ENCODE data around the gene OBSCN.

Gene OBSCN

DNA sequence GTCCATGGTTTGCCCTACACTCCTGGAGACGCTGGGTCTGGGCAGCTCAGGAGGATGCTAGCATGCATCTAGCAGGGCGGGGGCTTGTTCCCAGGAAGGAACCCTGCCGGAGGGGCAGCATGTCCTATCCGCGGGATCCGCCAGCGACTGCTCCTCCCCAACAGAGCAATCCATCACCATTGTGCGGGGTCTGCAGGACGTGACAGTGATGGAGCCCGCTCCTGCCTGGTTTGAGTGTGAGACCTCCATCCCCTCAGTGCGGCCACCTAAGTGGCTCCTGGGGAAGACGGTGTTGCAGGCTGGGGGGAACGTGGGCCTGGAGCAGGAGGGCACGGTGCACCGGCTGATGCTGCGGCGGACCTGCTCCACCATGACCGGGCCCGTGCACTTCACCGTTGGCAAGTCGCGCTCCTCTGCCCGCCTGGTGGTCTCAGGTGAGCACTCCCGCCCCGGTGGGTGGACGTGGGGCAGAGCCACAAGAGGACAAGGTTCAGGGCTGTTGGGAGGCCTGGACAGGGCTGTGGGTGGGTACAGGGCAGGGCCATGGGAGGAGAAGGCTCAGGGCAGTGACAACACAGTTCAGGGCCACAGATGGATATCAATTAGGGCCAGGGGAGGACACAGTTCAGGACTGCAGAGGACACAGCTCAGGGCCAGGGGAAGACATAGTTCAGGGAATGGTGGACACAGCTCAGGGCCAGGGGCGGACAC is 71.3 kb downstream of the OBSCN start:
- Histone ChIP-seq H3K4me1 (ENCODE audit: control insufficient read depth, insufficient read depth, low read length) (peaks cover 6% of the 10 kb centered on the region), H3K36me3 (ENCODE audit: control insufficient read depth, insufficient read depth, low read length) (no peaks in the 10 kb centered on the region), H3K9ac (ENCODE audit: low read length) (no peak overlapping the region), H3K4me3 (ENCODE audit: low read length) (no peak overlapping the region), H3K27ac (ENCODE audit: low read depth, low read length) (no peak overlapping the region), H3K27me3 (ENCODE audit: control insufficient read depth, insufficient read depth, low read length) (peaks cover 3% of the 10 kb centered on the region)

DNA sequence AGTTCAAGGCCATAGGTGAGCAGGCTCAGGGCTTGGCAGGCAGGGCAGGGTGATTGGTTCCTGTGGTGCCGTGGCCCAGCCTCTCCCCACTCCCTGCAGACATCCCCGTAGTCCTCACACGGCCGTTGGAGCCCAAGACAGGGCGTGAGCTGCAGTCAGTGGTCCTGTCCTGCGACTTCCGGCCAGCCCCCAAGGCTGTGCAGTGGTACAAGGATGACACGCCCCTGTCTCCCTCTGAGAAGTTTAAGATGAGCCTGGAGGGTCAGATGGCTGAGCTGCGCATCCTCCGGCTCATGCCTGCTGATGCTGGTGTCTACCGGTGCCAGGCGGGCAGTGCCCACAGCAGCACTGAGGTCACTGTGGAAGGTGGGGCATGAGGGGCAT is 71.9 kb downstream of the OBSCN start:
- no peaks in the 10 kb centered on the region for H3K36me3 ChIP-seq (ENCODE audit: control insufficient read depth, insufficient read depth, low read length)

DNA sequence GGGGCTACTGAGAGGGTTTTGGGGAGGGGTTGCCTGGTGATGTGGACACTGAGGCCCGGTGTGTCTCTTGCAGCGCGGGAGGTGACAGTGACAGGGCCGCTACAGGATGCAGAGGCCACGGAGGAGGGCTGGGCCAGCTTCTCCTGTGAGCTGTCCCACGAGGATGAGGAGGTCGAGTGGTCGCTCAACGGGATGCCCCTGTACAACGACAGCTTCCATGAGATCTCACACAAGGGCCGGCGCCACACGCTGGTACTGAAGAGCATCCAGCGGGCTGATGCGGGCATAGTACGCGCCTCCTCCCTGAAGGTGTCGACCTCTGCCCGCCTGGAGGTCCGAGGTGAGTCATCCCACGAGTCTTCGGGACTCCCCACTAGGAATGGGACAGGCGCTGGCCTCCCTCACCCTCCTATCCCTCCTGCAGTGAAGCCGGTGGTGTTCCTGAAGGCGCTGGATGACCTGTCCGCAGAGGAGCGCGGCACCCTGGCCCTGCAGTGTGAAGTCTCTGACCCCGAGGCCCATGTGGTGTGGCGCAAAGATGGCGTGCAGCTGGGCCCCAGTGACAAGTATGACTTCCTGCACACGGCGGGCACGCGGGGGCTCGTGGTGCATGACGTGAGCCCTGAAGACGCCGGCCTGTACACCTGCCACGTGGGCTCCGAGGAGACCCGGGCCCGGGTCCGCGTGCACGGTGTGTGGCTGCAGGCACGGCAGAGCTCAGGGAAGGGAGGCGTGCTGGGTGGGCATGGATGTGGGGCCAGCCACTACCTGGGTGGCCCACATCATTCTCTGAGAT is 72.5 kb downstream of the OBSCN start:
- Histone ChIP-seq H3K27me3 (ENCODE audit: control insufficient read depth, insufficient read depth, low read length) (no peaks in the 10 kb centered on the region), H3K4me3 (ENCODE audit: low read length) (no peak overlapping the region), H3K36me3 (ENCODE audit: control insufficient read depth, insufficient read depth, low read length) (no peaks in the 10 kb centered on the region), H3K27ac (ENCODE audit: low read depth, low read length) (no peak overlapping the region), H3K9ac (ENCODE audit: low read length) (no peak overlapping the region), H3K4me1 (ENCODE audit: control insufficient read depth, insufficient read depth, low read length) (peaks cover 3% of the 10 kb centered on the region)

More for the DNA sequence above, 71.9 kb downstream of the OBSCN start:
- Histone ChIP-seq H3K27ac (ENCODE audit: low read depth, low read length) (no peak overlapping the region), H3K27me3 (ENCODE audit: control insufficient read depth, insufficient read depth, low read length) (peaks cover 3% of the 10 kb centered on the region), H3K4me1 (ENCODE audit: control insufficient read depth, insufficient read depth, low read length) (peaks cover 6% of the 10 kb centered on the region), H3K9ac (ENCODE audit: low read length) (no peak overlapping the region), H3K4me3 (ENCODE audit: low read length) (no peak overlapping the region)

DNA sequence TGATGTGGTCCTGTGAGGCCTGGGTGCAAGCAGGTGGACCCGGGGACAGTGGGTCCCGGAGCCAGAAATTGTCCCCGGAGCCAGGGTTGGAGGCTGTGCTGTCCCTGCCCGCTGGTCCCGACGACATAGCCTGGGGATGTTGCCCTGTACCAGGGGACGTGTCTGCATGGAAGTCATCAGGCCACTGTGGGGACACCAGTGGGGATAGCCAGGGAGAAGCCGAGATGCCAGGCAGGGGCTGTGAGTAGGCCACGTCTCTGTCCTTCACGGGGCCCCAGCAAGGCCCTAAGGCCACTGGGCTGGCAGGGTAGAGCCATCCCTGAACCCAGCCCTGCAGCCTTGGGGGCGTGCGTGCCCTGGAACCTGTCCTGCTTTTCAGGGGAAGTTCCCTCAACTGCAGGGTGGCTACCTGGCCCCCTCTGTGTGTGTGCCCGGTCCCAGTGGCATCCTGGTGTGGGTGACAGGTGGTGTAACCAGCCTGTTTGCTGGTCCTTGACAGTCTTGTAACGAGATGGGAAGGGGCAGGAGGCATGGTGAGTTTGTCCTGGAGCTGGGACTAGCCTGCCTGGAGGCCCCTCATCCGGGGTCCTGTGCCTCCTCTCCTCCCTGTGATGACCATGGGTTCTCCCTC is 73.2 kb downstream of the OBSCN start:
- peaks cover 2% of the 10 kb centered on the region for H3K4me1 ChIP-seq (ENCODE audit: control insufficient read depth, insufficient read depth, low read length)
- no peaks in the 10 kb centered on the region for H3K27me3 ChIP-seq (ENCODE audit: control insufficient read depth, insufficient read depth, low read length)
- H3K4me3 ChIP-seq (ENCODE audit: low read length): no peak overlapping the region
- no peaks in the 10 kb centered on the region for H3K36me3 ChIP-seq (ENCODE audit: control insufficient read depth, insufficient read depth, low read length)
- no peak overlapping the region for H3K9ac ChIP-seq (ENCODE audit: low read length)
- no peak overlapping the region for H3K27ac ChIP-seq (ENCODE audit: low read depth, low read length)

DNA sequence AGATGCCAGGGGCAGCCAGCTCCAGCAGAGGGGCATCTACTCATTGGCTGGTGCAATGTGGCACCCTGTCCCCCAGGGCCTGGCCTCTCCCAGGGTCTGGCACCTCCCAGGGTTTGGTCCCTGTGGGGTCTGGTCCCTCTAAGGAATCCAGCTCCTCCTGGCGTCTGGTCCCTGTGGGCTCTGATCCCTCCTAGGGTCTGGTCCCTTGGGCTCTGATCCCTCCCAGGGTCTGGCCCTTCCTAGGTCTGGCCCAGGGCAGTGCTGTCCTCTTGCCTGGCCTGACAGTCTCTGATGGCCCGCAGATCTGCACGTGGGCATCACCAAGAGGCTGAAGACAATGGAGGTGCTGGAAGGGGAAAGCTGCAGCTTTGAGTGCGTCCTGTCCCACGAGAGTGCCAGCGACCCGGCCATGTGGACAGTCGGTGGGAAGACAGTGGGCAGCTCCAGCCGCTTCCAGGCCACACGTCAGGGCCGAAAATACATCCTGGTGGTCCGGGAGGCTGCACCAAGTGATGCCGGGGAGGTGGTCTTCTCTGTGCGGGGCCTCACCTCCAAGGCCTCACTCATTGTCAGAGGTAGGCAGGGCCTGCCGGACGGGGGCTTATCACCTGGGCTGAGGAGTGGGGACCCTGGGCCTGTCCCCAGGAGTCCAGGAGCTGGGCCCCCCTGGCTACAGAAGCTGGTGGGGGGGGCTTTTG is 73.9 kb downstream of the OBSCN start:
- H3K27me3 ChIP-seq (ENCODE audit: control insufficient read depth, insufficient read depth, low read length): no peaks in the 10 kb centered on the region
- H3K4me3 ChIP-seq (ENCODE audit: low read length): no peak overlapping the region
- H3K9ac ChIP-seq (ENCODE audit: low read length): no peak overlapping the region
- H3K27ac ChIP-seq (ENCODE audit: low read depth, low read length): no peak overlapping the region
- no peaks in the 10 kb centered on the region for H3K36me3 ChIP-seq (ENCODE audit: control insufficient read depth, insufficient read depth, low read length)
- no peaks in the 10 kb centered on the region for H3K4me1 ChIP-seq (ENCODE audit: control insufficient read depth, insufficient read depth, low read length)

DNA sequence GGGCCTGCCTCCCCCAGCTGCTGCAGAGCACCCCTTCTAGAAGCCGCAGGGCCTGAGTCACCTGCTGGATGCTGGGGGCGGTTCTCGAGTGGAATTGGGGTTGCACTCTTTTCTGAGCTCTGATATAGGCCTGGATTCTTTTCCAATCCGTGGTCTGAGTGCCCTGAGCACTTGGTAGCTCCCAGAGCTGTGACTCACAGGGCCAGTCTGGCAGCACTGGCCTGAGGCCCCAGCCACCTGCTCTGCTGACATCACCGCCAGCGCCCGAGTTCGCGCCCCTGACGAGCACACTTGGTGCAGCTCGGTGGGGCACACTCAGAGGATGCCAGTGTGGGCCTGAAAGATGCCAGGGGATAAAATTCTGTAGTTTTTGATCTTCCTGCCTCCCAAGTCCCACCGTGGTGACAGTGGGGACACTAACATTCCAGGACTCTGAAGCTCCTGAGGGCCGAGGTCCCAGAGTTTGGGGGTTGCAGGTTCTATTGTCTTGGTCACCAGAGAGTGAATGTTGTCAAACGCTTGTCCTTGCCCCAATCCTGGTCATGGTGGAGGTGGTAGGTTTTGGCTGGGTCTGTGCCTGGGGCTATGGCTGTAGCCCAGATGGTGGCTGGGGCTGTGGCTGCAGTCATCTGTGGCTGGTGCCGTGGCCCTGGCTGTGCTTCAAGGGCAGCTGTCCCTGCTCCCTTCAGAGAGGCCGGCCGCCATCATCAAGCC is 74.6 kb downstream of the OBSCN start:
- Histone ChIP-seq H3K36me3 (ENCODE audit: control insufficient read depth, insufficient read depth, low read length) (no peaks in the 10 kb centered on the region), H3K27me3 (ENCODE audit: control insufficient read depth, insufficient read depth, low read length) (no peaks in the 10 kb centered on the region), H3K4me3 (ENCODE audit: low read length) (no peak overlapping the region), H3K4me1 (ENCODE audit: control insufficient read depth, insufficient read depth, low read length) (no peaks in the 10 kb centered on the region), H3K27ac (ENCODE audit: low read depth, low read length) (no peak overlapping the region), H3K9ac (ENCODE audit: low read length) (no peak overlapping the region)

DNA sequence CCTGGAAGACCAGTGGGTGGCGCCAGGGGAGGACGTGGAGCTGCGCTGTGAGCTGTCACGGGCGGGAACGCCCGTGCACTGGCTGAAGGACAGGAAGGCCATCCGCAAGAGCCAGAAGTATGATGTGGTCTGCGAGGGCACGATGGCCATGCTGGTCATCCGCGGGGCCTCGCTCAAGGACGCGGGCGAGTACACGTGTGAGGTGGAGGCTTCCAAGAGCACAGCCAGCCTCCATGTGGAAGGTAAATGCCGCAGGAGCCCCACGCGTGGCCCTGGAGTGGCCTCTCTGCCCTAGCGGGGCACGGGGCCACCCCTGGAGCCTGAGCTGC is 75.2 kb downstream of the OBSCN start:
- Histone ChIP-seq H3K36me3 (ENCODE audit: control insufficient read depth, insufficient read depth, low read length) (no peaks in the 10 kb centered on the region), H3K4me3 (ENCODE audit: low read length) (no peak overlapping the region), H3K27me3 (ENCODE audit: control insufficient read depth, insufficient read depth, low read length) (no peaks in the 10 kb centered on the region), H3K27ac (ENCODE audit: low read depth, low read length) (no peak overlapping the region), H3K9ac (ENCODE audit: low read length) (no peak overlapping the region), H3K4me1 (ENCODE audit: control insufficient read depth, insufficient read depth, low read length) (no peaks in the 10 kb centered on the region)

DNA sequence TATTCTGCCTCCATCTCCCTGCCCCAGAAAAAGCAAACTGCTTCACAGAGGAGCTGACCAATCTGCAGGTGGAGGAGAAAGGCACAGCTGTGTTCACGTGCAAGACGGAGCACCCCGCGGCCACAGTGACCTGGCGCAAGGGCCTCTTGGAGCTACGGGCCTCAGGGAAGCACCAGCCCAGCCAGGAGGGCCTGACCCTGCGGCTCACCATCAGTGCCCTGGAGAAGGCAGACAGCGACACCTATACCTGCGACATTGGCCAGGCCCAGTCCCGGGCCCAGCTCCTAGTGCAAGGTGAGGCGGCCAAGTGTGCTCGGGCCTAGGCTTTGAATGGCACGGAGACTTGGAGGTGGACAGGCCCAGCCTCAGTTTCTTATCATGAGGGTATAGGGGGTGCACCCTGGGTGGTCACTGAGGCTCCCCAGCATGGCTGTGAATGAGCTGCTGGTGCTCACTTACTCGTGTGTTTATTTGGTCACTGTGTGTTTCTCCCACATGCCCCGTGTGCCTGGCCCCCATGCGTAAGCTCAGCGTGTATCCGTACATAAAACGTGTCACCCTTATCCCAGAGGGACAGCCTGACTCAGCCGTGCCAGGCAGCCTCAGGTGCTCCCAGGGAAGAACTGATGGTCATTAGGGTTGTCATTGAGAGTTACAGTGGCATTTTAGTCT is 75.8 kb downstream of the OBSCN start:
- Histone ChIP-seq H3K9ac (ENCODE audit: low read length) (no peak overlapping the region), H3K36me3 (ENCODE audit: control insufficient read depth, insufficient read depth, low read length) (no peaks in the 10 kb centered on the region), H3K27ac (ENCODE audit: low read depth, low read length) (no peak overlapping the region), H3K27me3 (ENCODE audit: control insufficient read depth, insufficient read depth, low read length) (no peaks in the 10 kb centered on the region), H3K4me3 (ENCODE audit: low read length) (no peak overlapping the region), H3K4me1 (ENCODE audit: control insufficient read depth, insufficient read depth, low read length) (no peaks in the 10 kb centered on the region)

DNA sequence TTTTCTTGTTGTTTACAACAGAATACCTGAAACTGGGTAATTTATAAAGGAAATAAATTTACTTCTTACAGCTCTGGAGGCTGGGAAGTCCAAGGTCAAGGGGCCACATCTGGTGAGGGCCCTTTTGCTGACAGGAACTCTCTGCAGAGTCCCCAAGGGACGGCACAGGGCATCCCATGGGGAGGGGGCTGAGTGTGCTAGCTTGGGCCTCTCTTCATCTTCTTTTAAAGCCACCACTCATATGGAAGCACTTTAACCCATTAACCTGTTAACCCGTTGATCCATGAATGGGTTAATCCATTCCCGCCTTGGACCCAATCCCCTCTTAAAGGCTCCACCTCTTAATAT is 76.3 kb downstream of the OBSCN start:
- Histone ChIP-seq H3K9ac (ENCODE audit: low read length) (no peak overlapping the region), H3K36me3 (ENCODE audit: control insufficient read depth, insufficient read depth, low read length) (no peaks in the 10 kb centered on the region), H3K4me1 (ENCODE audit: control insufficient read depth, insufficient read depth, low read length) (no peaks in the 10 kb centered on the region), H3K27ac (ENCODE audit: low read depth, low read length) (no peak overlapping the region), H3K27me3 (ENCODE audit: control insufficient read depth, insufficient read depth, low read length) (no peaks in the 10 kb centered on the region), H3K4me3 (ENCODE audit: low read length) (no peak overlapping the region)

DNA sequence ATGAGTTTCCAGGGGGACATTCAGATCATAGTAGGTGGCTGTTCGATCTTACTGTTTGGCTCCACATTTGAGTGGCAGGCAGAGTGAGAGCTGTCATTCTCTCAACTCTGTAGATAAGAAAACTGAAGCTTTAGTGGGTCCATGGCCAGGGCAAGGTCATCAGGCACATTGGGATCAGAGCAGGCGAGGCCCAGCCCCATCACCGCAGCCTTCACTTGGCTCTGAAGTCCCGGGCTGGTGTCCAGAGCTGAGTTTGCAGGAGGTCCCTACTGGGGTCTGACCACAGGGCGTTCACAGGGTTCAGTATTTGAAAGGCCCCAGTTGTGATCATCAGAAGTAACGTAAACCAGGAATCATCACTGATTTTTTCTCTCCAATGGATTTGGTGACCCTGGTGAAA is 76.7 kb downstream of the OBSCN start:
- Histone ChIP-seq H3K9ac (ENCODE audit: low read length) (no peak overlapping the region), H3K36me3 (ENCODE audit: control insufficient read depth, insufficient read depth, low read length) (no peaks in the 10 kb centered on the region), H3K27me3 (ENCODE audit: control insufficient read depth, insufficient read depth, low read length) (no peaks in the 10 kb centered on the region), H3K4me1 (ENCODE audit: control insufficient read depth, insufficient read depth, low read length) (no peaks in the 10 kb centered on the region), H3K27ac (ENCODE audit: low read depth, low read length) (no peak overlapping the region), H3K4me3 (ENCODE audit: low read length) (no peak overlapping the region)

DNA sequence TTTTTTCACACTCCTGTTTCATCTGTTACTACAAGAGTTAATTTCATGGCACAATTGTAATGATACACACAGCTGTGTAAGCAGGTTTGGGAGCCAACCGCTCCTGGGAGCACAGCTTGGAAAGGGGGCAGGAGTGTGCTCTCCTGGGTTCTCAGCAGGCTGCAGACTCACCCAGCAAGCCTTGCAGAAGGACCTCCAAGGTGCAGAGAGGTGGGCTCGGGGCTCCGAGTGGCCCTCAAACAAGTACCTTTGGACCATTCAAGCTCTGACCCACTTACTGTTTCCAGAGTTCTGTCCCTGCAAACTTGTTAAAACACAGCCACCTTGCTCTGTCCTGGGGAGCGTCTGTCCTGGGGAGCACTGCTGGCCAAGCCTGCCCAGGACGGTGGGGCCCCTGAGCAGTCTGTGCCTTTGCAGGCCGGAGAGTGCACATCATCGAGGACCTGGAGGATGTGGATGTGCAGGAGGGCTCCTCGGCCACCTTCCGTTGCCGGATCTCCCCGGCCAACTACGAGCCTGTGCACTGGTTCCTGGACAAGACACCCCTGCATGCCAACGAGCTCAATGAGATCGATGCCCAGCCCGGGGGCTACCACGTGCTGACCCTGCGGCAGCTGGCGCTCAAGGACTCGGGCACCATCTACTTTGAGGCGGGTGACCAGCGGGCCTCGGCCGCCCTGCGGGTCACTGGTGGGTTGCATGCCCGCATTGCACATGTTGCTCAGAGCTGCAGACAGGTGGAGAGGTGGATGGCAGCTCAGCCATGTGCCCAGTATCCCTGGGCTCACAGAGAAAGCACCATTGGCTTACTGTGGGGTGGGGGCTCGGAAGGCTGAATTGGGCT is 78.0 kb downstream of the OBSCN start:
- H3K4me3 ChIP-seq (ENCODE audit: low read length): no peak overlapping the region
- H3K36me3 ChIP-seq (ENCODE audit: control insufficient read depth, insufficient read depth, low read length): no peaks in the 10 kb centered on the region
- H3K27ac ChIP-seq (ENCODE audit: low read depth, low read length): no peak overlapping the region
- H3K9ac ChIP-seq (ENCODE audit: low read length): no peak overlapping the region
- H3K4me1 ChIP-seq (ENCODE audit: control insufficient read depth, insufficient read depth, low read length): no peaks in the 10 kb centered on the region
- no peaks in the 10 kb centered on the region for H3K27me3 ChIP-seq (ENCODE audit: control insufficient read depth, insufficient read depth, low read length)

Data from rectal smooth muscle tissue (tissue), 1 donor.